MCF 10A (cell line): ENCODE data around the gene IPO9. TPM values are rescaled to one million over a fixed set of nuclear protein-coding genes. Genes with fewer than 3 reads are reported as not detected.

Source experiments
- BruUV-seq: library from RNA; stranded (reverse); fragments of 400-500 nt; replicated peaks from 2 replicates; lab custom pipeline; 2021; lab: Mats Ljungman, UMichigan
- CTCF ChIA-PET: fragments of 300-600 bp; sonication (Branson Sonifier 250); formaldehyde crosslinking; extraction: SDS; loops from one replicate; lab custom pipeline; 2021; ENCODE audit warnings: antibody characterized with exemption, inconsistent platforms; lab: Yijun Ruan, JAX
- POLR2A ChIA-PET: fragments of 300-600, 350-650 bp; sonication (Branson Sonifier 250); formaldehyde crosslinking; extraction: SDS; loops from one replicate; lab custom pipeline; 2020; ENCODE audit warnings: antibody characterized with exemption, inconsistent platforms; lab: Yijun Ruan, JAX
- DNase-seq: peaks from one replicate; pipeline ENCODE4 v3.0.0-alpha.2; 2018; ENCODE audit not compliant: unreplicated experiment
- H3K27ac Mint-ChIP-seq: one replicate; pipeline ENCODE4 v1.8.0; 2022; ENCODE audit warnings: mild to moderate bottlenecking, low read depth, mixed read lengths; ENCODE audit not compliant: unreplicated experiment
- H3K27me3 Mint-ChIP-seq: one replicate; pipeline ENCODE4 v1.8.0; 2022; ENCODE audit warnings: mixed read lengths; ENCODE audit not compliant: insufficient read depth, unreplicated experiment
- H3K36me3 Mint-ChIP-seq: one replicate; pipeline ENCODE4 v1.8.0; 2022; ENCODE audit warnings: mild to moderate bottlenecking, moderate library complexity, mixed read lengths; ENCODE audit not compliant: insufficient read depth, unreplicated experiment
- H3K4me1 Mint-ChIP-seq: one replicate; pipeline ENCODE4 v1.8.0; 2022; ENCODE audit warnings: mixed read lengths; ENCODE audit not compliant: insufficient read depth, unreplicated experiment
- H3K4me3 Mint-ChIP-seq: one replicate; pipeline ENCODE4 v1.8.0; 2022; ENCODE audit warnings: mild to moderate bottlenecking, moderate library complexity, mixed read lengths; ENCODE audit not compliant: unreplicated experiment
- H3K9me3 Mint-ChIP-seq: one replicate; pipeline ENCODE4 v1.8.0; 2022; ENCODE audit warnings: mixed read lengths; ENCODE audit not compliant: unreplicated experiment
- CTCF ChIP-seq: fragments of 200-600 bp; IDR thresholded peaks from one replicate; pipeline ENCODE4 v1.8.0; 2022; ENCODE audit warnings: antibody characterized with exemption, mild to moderate bottlenecking; ENCODE audit not compliant: unreplicated experiment
- intact Hi-C: fragments of 100-400 bp; cut with micrococcal nuclease; formaldehyde crosslinking; loops from 2 replicates; pipeline ENCODE4 v1.14.1; 2022
- total RNA-seq: library from RNA; stranded (reverse); gene quantifications from 2 replicates; pipeline ENCODE4 v1.2.3, GENCODE V29; 2022

The IPO9 gene
- total RNA-seq, 1 experiment from 2014 or later: 117 TPM

GRCh38 chr1:201800246-201800645 is 28.7 kb upstream of the IPO9 start:
- no peak for TF ChIP-seq CTCF
- H3K4me1 Mint-ChIP-seq: no peaks in the 10 kb centered on the region
- peaks cover 85% of the 10 kb centered on the region for H3K36me3 Mint-ChIP-seq
- POLR2A ChIA-PET: interaction anchor here (0.7 to 1.1 kb wide), 2 partner anchors 8 to 55 kb away, joined by 3 read pairs; no protein-coding TSS in a partner anchor
- no TSS peak for BruUV-seq
- intact Hi-C loops: no loop called here
- H3K27ac Mint-ChIP-seq: no peak overlapping the region
- no peaks in the 10 kb centered on the region for H3K27me3 Mint-ChIP-seq
- no peak for DNase-seq
- H3K9me3 Mint-ChIP-seq: no peaks in the 10 kb centered on the region
- CTCF ChIA-PET: interaction anchor here (0.7 to 3.4 kb wide), 5 partner anchors 7 to 156 kb away, joined by 3 to 19 read pairs (median 7); no protein-coding TSS in a partner anchor
- no peak overlapping the region for H3K4me3 Mint-ChIP-seq

GRCh38 chr1:201806801-201807200 is 22.2 kb upstream of the IPO9 start:
- H3K4me1 Mint-ChIP-seq: no peaks in the 10 kb centered on the region
- no TSS peak for BruUV-seq
- H3K9me3 Mint-ChIP-seq: no peaks in the 10 kb centered on the region
- TF ChIP-seq CTCF: no peak
- no peaks in the 10 kb centered on the region for H3K27me3 Mint-ChIP-seq
- no peak overlapping the region for H3K4me3 Mint-ChIP-seq
- intact Hi-C loops: no loop called here
- ChIA-PET CTCF (interaction anchor here (0.5 to 6.5 kb wide), 17 partner anchors 11 to 371 kb away, joined by 3 to 44 read pairs (median 5); partner anchors contain the start of gene IPO9), POLR2A (interaction anchor here (0.6 to 3.2 kb wide), 3 partner anchors 22 to 93 kb away, joined by 3 to 7 read pairs (median 3); partner anchors contain the start of gene IPO9)
- H3K27ac Mint-ChIP-seq: peak overlapping the region; percentile 8
- DNase-seq: no peak
- peaks cover 86% of the 10 kb centered on the region for H3K36me3 Mint-ChIP-seq

GRCh38 chr1:201807958-201808632 is 20.9 kb upstream of the IPO9 start:
- H3K36me3 Mint-ChIP-seq: peaks cover 82% of the 10 kb centered on the region
- H3K4me3 Mint-ChIP-seq: no peak overlapping the region
- no peak overlapping the region for H3K27ac Mint-ChIP-seq
- no peaks in the 10 kb centered on the region for H3K9me3 Mint-ChIP-seq
- CTCF ChIA-PET: interaction anchor here (0.7 to 6.5 kb wide), 13 partner anchors 14 to 373 kb away, joined by 3 to 44 read pairs (median 5); partner anchors contain the start of gene IPO9
- H3K27me3 Mint-ChIP-seq: no peaks in the 10 kb centered on the region
- no peak for TF ChIP-seq CTCF
- no peak for DNase-seq
- BruUV-seq: no TSS peak
- intact Hi-C loops: no loop called here
- POLR2A ChIA-PET: interaction anchor here (0.6 to 1.5 kb wide), 3 partner anchors 8 to 17 kb away, joined by 3 read pairs; no protein-coding TSS in a partner anchor
- no peaks in the 10 kb centered on the region for H3K4me1 Mint-ChIP-seq

GRCh38 chr1:201808633-201808990 is 20.3 kb upstream of the IPO9 start:
- peaks cover 82% of the 10 kb centered on the region for H3K36me3 Mint-ChIP-seq
- ChIA-PET POLR2A (interaction anchor here (1.5 kb wide), 1 partner anchor 15 kb away, joined by 3 read pairs; no protein-coding TSS in a partner anchor), CTCF (interaction anchor here (1.2 to 6.5 kb wide), 7 partner anchors 15 to 248 kb away, joined by 4 to 44 read pairs (median 11); partner anchors contain the start of gene IPO9)
- no peaks in the 10 kb centered on the region for H3K9me3 Mint-ChIP-seq
- no peaks in the 10 kb centered on the region for H3K4me1 Mint-ChIP-seq
- TF ChIP-seq CTCF: no peak
- no peak overlapping the region for H3K4me3 Mint-ChIP-seq
- DNase-seq: no peak
- H3K27ac Mint-ChIP-seq: no peak overlapping the region
- BruUV-seq: no TSS peak
- intact Hi-C loops: no loop called here
- H3K27me3 Mint-ChIP-seq: no peaks in the 10 kb centered on the region
